ENCODE results near the gene MTA1.

DNA sequence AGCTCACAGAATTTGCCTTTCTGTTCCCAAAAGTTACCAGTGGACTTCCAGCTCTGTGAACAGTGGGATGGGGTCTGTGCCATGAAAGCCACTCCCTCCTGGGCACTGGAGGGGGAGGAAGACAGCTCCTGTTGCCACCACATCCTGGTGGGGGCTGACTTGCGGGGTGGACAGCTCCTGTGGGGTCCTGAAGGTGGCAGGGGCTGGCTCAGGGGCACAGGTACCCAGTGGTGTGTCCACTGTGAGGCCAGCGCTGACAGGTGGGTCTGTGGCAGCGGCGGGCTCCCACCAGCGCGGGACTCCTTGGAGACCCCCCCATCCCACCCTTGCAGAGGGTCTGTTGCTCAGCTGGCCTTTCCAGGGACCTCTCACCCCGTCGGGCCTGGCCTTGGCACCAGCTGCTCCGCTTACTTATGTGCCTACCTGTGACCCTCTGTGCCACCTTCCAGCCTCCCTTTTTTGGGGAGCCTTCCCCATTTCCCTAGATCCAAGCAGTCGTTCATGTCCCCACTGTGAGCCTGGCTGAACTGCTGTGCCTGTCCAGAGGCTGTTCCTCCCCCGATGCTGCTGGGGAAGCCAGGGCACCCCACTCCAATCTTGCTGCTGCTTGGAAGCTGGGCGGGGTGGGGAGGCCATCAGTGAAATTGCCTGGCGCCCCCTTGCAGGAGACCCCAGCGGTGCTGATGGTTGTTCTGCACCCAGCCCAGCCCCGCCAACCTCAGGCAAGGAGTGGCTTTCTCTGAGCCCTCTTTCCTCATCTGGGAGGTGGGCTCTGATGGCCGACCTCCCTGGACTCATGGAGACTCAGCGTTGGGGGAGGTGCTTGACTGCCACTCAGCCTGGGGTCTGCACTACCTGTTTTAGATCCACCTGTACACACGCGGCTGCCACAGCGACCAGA lies 73.6 kb downstream of the MTA1 start:
- TF ChIP-seq, protein P1, sequence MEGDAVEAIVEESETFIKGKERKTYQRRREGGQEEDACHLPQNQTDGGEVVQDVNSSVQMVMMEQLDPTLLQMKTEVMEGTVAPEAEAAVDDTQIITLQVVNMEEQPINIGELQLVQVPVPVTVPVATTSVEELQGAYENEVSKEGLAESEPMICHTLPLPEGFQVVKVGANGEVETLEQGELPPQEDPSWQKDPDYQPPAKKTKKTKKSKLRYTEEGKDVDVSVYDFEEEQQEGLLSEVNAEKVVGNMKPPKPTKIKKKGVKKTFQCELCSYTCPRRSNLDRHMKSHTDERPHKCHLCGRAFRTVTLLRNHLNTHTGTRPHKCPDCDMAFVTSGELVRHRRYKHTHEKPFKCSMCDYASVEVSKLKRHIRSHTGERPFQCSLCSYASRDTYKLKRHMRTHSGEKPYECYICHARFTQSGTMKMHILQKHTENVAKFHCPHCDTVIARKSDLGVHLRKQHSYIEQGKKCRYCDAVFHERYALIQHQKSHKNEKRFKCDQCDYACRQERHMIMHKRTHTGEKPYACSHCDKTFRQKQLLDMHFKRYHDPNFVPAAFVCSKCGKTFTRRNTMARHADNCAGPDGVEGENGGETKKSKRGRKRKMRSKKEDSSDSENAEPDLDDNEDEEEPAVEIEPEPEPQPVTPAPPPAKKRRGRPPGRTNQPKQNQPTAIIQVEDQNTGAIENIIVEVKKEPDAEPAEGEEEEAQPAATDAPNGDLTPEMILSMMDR (IDR thresholded peaks at IDR 0.05; ENCODE audit: low read length): peak; percentile 31; the same call in 1 of the 2 replicates
- no peak for TF ChIP-seq EZH2 (IDR thresholded peaks at IDR 0.05; ENCODE audit: borderline replicate concordance, low read length)
